Testis (tissue), 3 donors: ENCODE data around the gene HNRNPL. TPM values are rescaled to one million over a fixed set of nuclear protein-coding genes. Genes with fewer than 3 reads are reported as not detected.

Experiments used
- DNase-seq: peaks from one replicate; pipeline ENCODE4 v3.0.0-alpha.2; 2019
- H3K27ac ChIP-seq, 2 donors: fragments of 200-600 bp; sonication (generic); one replicate each; pipeline ENCODE4 v1.5.1; 2019
- H3K27me3 ChIP-seq: fragments of 200-600 bp; sonication (generic); one replicate; pipeline ENCODE4 v1.5.1; 2019
- H3K36me3 ChIP-seq: fragments of 200-600 bp; sonication (generic); one replicate; pipeline ENCODE4 v1.5.1; 2017; ENCODE audit warnings: low read depth; ENCODE audit errors: missing control alignments
- H3K4me1 ChIP-seq: fragments of 200-600 bp; sonication (generic); one replicate; pipeline ENCODE4 v1.5.1; 2019
- H3K4me3 ChIP-seq, 2 donors: fragments of 200-600 bp; sonication (generic); one replicate each; pipeline ENCODE4 v1.5.1; 2017 to 2019
- H3K9me3 ChIP-seq: fragments of 200-600 bp; sonication (generic); one replicate; pipeline ENCODE4 v1.5.1; 2017
- POLR2A ChIP-seq: fragments of 450-650 bp; IDR thresholded peaks from one replicate; pipeline ENCODE4 v1.6.1; 2017; ENCODE audit warnings: antibody characterized with exemption, mild to moderate bottlenecking, moderate library complexity
- WGBS, 2 donors: methylation state at CpG; one replicate each; pipeline ENCODE4 v1.1.5; 2018; 5-methylcytosine and 5-hydroxymethylcytosine counted together
- intact Hi-C: fragments of 100-400 bp; cut with DNase I; formaldehyde crosslinking; loops from one replicate; pipeline ENCODE4 v1.15.1; 2023; ENCODE audit warnings: low total_unique reads
- polyA plus RNA-seq: library from polyadenylated mRNA; stranded (reverse); fragments of 350-450 nt; fragmentation: Illumina TruSeq; extraction: RNeasy Lipid Tissue Mini Kit (QIAGEN cat#74804); gene quantifications from one replicate; pipeline ENCODE4 v1.2.3, GENCODE V29; 2014; ENCODE audit warnings: low read depth, low replicate concordance; ENCODE audit not compliant: insufficient read depth
- total RNA-seq, 2 donors: library from RNA; depleted of rRNA; stranded (reverse); fragments of >200 nt; gene quantifications; one replicate each; pipeline ENCODE4 v1.2.3, GENCODE V29; 2016
- TF ChIP-seq, protein P1 (sequence below), 3 experiments: fragments of 450-650 bp in 2 of 3; fragments of 200-600 bp in 1 of 3; sonication (generic) in 1 of 3; IDR thresholded peaks; one replicate each; pipeline ENCODE4 v1.5.1; 2016 to 2019; ENCODE audit warnings: antibody characterized with exemption in 3 of 3, mild to moderate bottlenecking in 2 of 3, moderate library complexity in 1 of 3

Gene HNRNPL
- total and polyA plus RNA-seq, 3 donors from 2014 or later, result 216 to 307 (median 249) TPM

DNA sequence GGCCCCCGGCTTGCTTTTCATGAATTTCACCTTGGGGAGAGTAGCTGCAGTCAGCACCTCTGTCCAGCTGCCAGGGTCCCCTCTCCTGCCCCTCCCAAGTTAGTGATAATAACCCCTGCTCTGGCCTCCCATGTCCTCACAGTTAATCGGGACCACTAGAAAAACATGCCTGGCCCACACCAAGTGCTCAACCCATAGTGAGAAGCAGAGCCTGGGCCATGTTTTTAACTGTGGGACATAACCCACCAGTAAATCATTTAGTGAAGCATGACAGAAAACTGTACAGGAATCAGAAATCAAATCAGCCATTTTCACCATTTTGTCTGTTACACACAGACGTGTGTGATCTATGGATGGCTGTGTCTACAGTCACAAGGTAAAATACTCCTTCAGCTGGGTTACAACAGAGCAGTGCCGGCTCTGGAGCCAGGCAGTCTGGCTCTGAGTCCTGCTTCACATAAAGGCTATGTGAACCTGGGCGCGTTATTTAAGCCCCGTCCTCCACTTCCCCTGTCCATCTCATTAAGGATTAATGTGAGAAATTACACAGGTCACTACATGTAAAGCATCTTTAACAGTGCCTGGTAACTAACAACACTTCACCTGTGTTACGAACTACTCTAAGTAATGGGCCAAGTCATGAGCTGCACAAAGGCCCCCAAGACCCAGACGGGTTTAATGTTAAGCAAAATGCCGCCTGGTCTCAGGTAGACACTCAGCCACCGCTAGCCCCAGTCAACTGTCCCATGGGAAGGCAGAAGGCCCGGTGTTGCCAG lies 10.6 kb downstream of the HNRNPL start:
- WGBS, 2 donors, result 85% methylated on average over 12 of the region's 12 CpGs

DNA sequence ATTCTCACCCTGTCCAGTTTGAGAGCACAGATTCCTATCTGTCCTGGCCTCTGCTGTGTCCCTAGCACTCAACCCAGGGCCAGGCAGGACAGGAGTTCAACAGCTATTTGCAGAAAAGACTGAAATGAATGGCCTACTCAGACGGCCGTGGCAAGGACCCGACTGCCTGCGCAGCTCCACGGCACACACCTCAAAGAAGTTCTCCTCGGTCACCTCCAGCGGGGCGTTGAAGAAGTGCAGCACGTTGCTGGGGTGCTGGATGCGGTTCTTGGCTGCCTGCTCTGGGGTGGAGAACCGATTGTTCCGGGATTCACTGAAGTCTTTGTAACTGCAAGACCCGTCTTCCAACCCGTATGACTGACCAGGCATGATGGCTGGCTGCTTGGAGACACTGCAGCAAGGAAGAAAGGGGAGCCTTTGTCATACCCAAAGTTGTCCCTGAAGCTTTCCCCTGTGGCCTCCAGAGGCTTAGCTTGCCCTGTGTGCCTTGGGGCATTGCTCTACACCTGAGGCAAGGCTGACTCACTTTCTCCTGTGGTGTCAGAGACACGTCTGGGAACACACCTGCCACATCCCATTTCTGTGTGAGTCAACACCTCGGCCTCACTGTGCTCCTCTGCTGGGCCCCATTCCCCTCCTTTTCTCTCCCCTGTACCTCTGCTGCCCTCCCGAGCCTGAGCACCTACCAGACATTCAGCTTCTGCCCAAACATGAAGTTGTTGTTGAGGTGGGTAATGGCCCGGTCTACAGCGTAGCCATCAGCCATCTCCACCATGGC lies 11.4 kb downstream of the HNRNPL start:
- TF ChIP-seq POLR2A, result no peak
- TF ChIP-seq, protein P1, sequence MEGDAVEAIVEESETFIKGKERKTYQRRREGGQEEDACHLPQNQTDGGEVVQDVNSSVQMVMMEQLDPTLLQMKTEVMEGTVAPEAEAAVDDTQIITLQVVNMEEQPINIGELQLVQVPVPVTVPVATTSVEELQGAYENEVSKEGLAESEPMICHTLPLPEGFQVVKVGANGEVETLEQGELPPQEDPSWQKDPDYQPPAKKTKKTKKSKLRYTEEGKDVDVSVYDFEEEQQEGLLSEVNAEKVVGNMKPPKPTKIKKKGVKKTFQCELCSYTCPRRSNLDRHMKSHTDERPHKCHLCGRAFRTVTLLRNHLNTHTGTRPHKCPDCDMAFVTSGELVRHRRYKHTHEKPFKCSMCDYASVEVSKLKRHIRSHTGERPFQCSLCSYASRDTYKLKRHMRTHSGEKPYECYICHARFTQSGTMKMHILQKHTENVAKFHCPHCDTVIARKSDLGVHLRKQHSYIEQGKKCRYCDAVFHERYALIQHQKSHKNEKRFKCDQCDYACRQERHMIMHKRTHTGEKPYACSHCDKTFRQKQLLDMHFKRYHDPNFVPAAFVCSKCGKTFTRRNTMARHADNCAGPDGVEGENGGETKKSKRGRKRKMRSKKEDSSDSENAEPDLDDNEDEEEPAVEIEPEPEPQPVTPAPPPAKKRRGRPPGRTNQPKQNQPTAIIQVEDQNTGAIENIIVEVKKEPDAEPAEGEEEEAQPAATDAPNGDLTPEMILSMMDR (IDR thresholded peaks at IDR 0.05), result no peak
- Histone ChIP-seq H3K27ac (no peak overlapping the region), H3K9me3 (no peaks in the 10 kb centered on the region), H3K27me3 (no peaks in the 10 kb centered on the region), H3K4me1 (peaks cover 3% of the 10 kb centered on the region), H3K4me3 (no peak overlapping the region), H3K36me3 (peaks cover 3% of the 10 kb centered on the region)
- DNase-seq, result no peak
- intact Hi-C loops, result no loop called here
- 81 to 87% methylated on average over 5 to 19 of the region's 19 CpGs for WGBS, 2 donors

More for the DNA sequence above, 10.6 kb downstream of the HNRNPL start:
- no peaks in the 10 kb centered on the region for H3K27me3 ChIP-seq
- no peak for TF ChIP-seq POLR2A
- TF ChIP-seq, protein P1 (IDR thresholded peaks at IDR 0.05), result no peak
- no peak for DNase-seq
- no peaks in the 10 kb centered on the region for H3K9me3 ChIP-seq
- no peak overlapping the region for H3K27ac ChIP-seq
- peaks cover 3% of the 10 kb centered on the region for H3K36me3 ChIP-seq
- peaks cover 3% of the 10 kb centered on the region for H3K4me1 ChIP-seq
- H3K4me3 ChIP-seq, result no peak overlapping the region
- intact Hi-C loops, result no loop called here

DNA sequence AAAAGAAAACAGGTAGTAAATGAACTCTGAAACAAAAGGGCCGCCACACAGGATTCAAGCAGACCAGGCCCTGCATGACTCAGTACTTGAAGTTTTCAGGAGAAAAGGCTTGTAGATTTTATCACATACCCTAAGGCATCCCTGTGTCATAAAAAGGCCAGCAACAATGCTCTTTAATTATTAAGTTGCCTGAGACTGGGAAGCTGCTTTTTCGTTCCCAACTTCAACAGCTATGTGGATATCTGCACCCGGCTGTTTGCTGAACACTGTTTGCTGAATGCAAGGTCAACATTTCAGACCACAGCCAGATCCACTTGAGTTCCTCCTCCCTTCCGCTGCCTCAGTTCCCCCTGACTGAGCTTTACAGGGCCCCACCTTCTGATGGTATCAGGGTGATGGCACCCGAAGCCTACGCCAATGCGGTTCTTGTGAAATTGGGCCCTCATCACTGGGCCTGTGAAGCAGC lies 12.1 kb downstream of the HNRNPL start:
- no peaks in the 10 kb centered on the region for H3K9me3 ChIP-seq
- H3K36me3 ChIP-seq, result peaks cover 3% of the 10 kb centered on the region
- no peak overlapping the region for H3K4me3 ChIP-seq
- H3K27ac ChIP-seq, result no peak overlapping the region
- intact Hi-C loops, result no loop called here
- H3K27me3 ChIP-seq, result no peaks in the 10 kb centered on the region
- H3K4me1 ChIP-seq, result peaks cover 3% of the 10 kb centered on the region
- 80 to 88% methylated on average over 7 of the region's 7 CpGs for WGBS, 2 donors
- no peak for DNase-seq
- no peak for TF ChIP-seq POLR2A
- TF ChIP-seq, protein P1 (IDR thresholded peaks at IDR 0.05), result no peak

DNA sequence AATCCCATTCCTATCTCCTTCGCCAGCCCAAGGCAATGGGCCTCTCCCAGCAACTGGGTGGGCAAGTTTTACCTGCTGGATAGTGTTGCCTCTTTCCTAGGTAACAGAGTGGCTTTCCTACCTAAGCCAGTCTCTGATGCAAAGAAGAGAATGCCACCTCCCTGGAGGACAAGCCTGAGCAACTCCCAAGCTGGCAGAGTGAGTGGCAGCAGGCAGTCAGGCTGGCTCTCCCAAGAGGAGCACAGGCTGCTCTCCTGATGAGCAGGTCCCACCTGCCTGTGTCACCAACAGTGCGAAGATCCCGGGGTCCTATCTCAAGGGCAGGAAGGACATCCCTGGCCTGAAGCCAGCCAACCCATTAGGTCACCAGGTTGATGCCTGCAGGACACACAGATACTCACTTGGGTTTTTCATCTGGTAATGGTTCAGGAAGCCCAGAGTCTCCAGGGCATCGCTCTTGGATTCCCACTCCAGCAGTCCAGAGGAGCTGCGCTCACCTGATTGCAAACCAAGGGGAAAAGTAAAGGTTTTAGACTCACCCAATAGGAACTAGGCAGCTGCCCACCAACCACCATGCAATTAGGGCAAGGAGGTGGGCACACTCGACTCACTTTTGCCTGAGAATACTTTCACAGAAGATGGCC lies 12.7 kb downstream of the HNRNPL start:
- H3K36me3 ChIP-seq, result no peaks in the 10 kb centered on the region
- no peak for DNase-seq
- WGBS, 2 donors, result 76 to 84% methylated on average over 2 to 6 of the region's 6 CpGs
- H3K9me3 ChIP-seq, result no peaks in the 10 kb centered on the region
- peaks cover 6% of the 10 kb centered on the region for H3K4me1 ChIP-seq
- TF ChIP-seq, protein P1 (IDR thresholded peaks at IDR 0.05), result no peak
- TF ChIP-seq POLR2A, result no peak
- no peaks in the 10 kb centered on the region for H3K27me3 ChIP-seq
- no peak overlapping the region for H3K27ac ChIP-seq
- H3K4me3 ChIP-seq, result no peak overlapping the region
- intact Hi-C loops, result no loop called here
